Caki2 (cell line): ENCODE results near the gene RBM15. TPM values are rescaled to one million over a fixed set of nuclear protein-coding genes. Genes with fewer than 3 reads are reported as not detected.

Experiments
- DNase-seq: peaks from one replicate; pipeline ENCODE4 v3.0.0-alpha.2; 2015; ENCODE audit warnings: low read depth
- in situ Hi-C: cut with HindIII; loops from 2 replicates; pipeline ENCODE4 v1.10.0; 2016; ENCODE audit warnings: low sequenced_read_pairs, low pct_unique_long_range_greater_than_20kb, mixed read lengths
- total RNA-seq: library from RNA; depleted of rRNA; stranded (reverse); fragments of >200 nt; shearing (Covaris generic); gene quantifications from 2 replicates; pipeline ENCODE4 v1.2.3, GENCODE V29; 2014; ENCODE audit warnings: low replicate concordance

The RBM15 gene
- total RNA-seq, 1 experiment from 2014 or later = 14.1 TPM

DNA sequence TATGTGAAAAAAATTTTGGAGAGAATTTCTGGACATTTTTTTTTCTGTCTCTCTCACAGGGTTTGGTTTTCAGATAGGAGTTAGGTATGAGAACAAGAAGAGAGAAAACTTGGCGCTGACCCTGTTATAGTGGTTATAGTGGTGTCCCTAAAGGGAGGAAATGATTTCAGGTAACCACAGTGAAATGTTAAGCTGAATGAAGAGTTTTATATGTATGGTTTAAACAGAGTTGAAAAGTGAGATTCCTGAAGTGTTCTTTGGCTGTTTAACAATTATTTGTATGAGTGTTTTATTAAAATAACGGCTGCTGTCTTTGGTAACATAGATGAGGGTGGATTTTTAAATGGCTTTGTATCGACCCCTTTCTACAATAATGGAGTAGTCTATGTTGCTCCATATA, 6.3 kb downstream of the RBM15 start:
- in situ Hi-C loops = no loop called here
- no peak for DNase-seq

DNA sequence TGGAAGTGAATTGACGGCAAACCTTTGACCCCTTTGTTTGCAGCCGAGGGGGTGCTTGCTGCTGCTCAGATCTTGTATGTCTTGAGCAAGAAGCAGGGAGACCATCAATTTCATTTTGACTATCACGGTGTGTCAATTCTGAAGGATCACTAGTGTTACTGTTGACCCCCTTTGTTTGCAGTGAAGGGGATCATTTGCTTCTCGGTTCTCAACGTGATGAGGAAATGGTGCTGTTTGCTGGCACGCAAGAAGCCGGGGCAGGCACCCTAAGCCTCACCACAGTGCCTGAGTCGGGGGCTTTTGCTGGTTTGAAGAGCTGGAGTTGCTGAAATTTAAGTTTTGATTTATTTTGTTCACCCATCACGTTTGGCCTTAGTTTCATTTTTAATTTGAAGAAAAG, 7.5 kb downstream of the RBM15 start:
- in situ Hi-C loops = no loop called here
- no peak for DNase-seq

DNA sequence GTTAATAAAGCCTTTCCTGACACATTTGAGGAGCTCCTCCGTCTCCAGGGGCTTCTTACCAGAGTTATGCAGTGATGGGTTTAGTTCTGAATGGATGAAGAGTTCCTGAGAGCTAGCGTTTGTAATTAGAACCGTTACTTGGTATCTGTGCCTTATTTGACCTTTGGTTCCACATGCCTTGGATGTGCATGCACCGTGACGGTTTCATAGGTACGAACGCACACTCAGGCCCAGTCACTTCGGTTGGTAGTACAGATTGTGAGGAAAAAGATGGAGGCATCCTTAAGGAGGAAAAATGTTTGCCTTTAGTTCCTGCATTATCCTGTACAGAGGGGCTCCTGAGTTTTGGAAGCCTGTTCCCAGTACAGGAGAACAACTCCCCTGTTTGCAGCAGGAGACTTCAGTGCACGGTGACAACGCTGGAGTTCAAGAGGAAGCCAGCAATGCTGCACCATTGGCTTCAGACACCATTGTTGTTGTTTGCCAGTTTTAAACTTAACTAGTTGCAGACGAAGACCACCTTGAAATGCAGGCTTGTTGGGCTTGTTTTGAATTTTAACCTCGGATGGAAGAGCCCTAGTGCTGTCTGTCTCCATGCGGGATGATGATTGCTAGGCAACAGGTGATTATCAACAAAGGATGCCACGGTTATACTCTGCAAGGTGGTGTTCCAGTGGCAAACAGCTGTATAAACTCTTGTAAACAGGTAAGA, 8.2 kb downstream of the RBM15 start:
- no peak for DNase-seq
- in situ Hi-C loops = no loop called here

DNA sequence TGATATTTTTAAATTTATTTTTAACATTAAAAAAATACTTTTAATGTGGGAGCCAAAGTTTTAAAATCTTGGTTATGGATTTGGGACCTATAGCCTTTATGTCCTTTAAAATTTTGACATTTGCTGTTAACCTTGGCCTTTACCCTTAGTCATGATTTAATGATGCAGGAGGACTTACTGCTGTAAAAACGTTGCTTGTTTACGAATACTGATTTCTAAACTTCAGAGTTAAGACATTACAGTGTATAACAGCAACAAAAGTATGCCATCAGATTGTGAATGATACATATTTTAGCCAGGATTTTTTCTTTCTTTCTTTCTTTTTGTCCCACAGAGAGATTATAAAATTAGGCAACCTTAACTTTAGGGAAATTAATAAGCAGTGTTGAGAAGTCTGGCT, 8.9 kb downstream of the RBM15 start:
- no peak for DNase-seq
- in situ Hi-C loops = no loop called here

DNA sequence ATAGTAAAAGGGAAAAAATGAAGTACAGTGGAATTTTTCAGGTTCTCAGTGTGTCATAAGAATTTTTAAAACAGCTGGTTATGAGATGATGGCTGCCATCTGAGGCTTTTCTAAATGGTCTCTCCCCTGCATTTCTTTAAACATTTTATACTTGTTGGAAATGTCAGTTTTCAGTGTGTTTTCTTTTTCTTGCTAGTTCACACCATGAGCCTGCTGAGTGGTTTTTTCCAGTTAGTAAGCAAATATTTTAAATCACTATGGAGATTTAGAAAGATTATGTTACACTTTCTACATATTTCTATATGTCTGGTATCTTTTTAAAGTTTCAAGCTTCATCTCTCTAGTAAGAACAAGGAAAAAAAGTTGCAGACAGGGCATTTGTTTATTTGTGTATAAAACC, 9.6 kb downstream of the RBM15 start:
- in situ Hi-C loops = no loop called here
- no peak for DNase-seq

DNA sequence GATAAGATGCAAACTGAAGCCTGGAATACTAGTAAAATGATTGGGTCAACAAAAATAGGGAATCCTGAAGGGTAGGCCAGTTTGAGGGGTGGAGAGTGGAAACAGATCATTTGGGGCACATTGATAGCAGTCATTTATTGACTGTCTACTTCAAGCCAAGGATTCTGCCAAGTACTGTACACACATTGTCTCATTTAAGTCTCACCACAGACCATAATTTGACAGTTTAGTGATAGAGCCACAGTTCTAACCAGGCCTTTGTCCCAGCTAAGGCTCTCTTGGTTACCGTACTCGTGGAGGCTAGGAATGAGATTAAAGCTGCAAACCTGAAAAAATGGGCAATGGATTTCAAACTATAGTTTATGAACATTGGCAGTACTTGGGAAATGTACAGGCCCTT, 11.2 kb downstream of the RBM15 start:
- in situ Hi-C loops = no loop called here
- no peak for DNase-seq

DNA sequence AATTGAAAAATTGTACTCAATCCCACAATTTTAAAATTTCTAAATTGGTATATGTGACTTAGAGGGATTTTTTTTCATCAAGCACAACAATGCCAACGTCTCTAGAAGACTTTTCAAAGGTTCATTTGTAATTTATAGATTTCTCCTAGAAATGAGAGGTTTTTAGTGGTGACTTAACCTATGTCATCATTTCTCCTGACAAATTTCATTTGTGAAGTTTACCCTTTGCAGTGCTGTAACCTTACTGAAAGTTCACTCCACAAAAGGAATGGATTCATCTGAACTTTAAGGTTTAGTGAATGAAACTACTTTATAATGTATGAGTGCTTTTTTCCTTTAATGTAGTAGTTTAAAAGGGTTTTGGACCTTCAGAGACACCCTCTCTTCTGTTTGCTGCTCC, 16.1 kb downstream of the RBM15 start:
- no peak for DNase-seq
- in situ Hi-C loops = no loop called here

DNA sequence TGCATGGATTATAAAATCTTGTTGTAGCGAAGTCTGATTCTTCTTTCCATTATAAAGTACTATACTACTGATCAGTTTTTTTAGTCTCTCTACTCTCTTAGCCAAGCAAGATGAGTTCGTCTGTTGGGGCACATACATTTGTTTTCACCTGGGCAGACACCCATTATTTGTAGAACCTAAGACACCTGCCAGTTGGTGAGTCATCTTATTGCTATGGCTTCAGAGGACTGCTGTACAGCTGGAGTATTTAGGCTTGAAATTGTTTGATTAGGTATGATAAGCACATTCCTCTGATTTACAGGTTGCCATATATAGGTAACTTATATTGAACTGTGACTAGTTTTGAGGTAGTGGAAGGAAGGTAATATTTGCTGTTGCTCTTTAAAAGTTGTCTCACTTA, 17.2 kb downstream of the RBM15 start:
- in situ Hi-C loops = no loop called here
- no peak for DNase-seq

DNA sequence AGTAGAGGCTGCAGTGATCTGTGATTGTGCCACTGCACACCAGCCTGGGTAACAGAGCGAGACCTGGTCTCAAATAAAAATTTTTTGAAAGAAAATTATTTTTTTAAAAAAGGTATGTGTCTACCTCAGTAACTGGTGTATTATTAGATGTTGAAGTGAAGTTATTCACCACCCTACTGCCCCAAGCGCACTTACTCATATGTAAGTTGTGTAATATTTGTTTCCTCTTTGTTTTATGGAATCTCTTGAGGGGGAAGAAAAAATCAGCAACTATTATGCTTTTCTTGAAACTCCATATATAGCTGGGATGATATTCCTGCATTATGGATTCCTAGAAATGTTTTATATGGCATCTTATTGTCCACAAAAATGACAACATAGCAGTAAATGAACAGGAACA, 21.3 kb downstream of the RBM15 start:
- in situ Hi-C loops = no loop called here
- DNase-seq = no peak

DNA sequence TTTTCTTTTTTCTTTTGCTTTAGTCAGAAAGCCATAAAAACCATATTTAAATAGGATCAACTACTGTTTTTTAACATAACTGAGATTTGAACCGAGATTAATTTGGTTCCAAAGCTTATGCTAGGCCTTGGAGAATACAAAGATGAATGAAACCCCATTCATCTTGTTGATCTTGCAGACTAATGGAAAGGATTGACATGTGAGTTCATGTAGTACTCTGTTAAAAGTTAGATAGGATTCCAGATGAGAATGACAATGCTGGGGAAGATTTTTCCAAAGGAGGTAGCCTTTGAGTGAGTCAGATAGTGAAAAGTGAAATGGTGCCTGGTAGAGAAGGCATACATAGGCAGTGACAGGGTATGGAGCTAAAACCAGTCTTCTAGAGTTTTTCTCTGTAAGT, 22.7 kb downstream of the RBM15 start:
- in situ Hi-C loops = no loop called here

DNA sequence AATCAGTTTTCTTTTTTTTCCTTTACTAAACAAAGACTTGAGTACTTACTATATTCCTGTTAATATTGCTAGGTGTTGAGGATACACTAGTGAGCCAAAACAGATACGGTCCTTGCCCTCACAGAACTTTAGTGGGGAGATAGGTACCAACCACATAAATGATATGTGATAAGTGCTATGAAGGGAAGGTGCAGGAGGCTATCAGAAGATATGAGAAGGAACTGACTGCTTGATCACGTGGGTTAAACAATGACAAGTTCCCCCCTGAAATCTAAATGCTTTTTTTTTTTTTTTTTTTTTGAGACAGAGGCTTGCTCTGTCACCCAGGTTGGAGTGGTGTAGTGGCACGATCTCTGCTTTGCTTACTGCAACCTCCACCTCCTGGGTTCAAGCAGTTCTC, 25.0 kb downstream of the RBM15 start:
- in situ Hi-C loops = no loop called here
- no peak for DNase-seq

More for the DNA sequence above, 22.7 kb downstream of the RBM15 start:
- DNase-seq = no peak

DNA sequence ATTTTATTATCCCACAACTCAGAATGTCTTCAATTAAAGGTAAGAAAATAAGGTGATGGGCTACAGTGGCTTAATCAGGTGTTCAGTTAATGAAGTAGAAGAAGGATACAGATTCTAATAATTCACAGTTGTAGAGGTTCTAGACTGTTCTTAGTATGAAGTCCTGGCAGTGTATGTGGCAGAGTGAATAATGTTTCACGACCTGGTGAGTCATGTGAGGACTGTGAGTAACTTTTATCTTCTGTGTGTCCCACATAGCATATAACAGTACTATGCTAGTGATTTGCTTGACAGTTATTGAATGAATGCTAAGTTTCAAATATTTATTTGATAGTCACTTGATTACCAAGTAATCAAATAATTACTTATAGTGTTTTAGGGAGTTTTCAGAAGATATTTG, 31.6 kb downstream of the RBM15 start:
- DNase-seq = no peak
- in situ Hi-C loops = no loop called here

DNA sequence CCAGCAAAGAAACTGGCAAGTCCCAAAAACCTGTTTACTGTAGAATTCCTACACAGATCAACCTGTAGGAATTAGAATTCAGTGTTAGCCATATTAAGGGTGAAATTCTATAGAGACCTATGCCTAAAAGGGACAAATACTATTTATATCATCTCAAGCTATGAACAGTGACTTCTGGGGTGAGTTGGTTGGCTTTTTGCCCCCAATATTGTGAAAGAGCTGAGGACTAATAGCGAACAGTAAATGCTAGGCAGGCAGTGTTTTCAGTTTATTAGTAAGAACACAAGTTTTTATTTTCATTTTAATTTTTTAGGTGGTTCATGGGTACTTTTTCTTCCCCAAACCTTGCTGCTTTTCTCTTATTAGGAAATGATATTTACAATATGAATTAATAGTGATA, 36.3 kb downstream of the RBM15 start:
- no peak for DNase-seq
- in situ Hi-C loops = no loop called here

DNA sequence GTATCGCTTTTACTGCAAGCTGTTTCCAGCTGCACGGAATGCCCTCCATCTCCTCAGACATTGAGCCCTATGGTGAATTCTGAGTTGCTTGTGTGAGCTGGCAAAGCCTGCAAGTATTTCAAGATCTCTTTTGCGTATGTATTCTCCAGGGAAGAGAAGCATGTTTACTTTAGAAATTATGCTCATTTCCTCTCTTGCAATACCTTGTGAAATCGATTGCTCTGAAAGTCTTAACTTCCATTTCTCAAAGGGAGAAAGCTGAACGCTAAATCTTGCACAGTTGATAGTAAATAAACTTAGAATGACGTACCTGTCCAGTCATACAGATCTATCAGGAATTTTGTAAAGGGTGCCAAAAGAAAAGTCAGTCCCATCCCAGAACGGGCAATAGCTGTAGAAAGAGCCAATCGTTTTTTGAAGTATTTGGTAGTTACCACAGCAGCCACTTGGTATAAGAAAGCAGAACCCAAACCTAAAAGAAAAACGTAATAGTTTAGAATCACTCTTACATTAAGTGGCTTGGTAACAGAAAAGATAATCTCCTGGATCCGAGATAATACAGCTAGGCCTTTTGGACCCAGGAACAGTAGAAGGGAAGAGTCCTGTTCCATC, 41.6 kb downstream of the RBM15 start:
- DNase-seq = no peak
- in situ Hi-C loops = no loop called here

DNA sequence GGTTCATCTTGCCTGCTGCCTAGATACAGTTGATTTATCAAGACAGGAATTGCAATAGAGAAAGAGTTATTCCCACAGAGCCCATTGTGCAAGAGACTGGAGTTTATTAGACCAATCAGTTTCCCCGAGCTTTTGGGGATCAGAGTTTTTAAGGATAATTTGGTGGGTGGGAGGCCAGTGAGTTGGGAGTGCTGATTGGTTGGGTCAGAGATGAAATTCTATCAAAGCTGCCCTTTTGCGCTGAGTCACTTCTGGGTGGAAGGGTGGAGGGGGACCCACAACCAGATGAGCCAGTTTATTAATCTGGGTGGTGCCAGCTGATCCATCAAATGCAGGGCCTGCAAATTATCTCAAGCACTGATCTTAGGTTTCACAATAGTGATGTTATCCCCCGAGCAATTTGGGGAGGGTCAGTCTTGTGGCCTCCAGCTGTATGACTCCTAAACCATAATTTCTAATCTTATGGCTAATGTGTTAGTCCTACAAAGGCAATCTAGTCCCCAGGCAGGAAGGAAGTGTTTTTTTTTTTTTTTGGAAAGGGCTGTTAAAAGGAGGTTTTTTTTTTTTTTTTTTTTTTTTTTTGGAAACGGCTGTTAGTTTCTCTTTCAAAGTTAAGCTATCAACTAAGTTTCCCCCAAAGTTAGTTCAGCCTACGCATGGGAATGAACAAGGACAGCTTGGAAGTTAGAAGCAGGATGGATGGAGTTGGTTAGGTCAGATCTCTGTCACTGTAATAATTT, 44.2 kb downstream of the RBM15 start:
- DNase-seq = peak; percentile 14
- in situ Hi-C loops = no loop called here

DNA sequence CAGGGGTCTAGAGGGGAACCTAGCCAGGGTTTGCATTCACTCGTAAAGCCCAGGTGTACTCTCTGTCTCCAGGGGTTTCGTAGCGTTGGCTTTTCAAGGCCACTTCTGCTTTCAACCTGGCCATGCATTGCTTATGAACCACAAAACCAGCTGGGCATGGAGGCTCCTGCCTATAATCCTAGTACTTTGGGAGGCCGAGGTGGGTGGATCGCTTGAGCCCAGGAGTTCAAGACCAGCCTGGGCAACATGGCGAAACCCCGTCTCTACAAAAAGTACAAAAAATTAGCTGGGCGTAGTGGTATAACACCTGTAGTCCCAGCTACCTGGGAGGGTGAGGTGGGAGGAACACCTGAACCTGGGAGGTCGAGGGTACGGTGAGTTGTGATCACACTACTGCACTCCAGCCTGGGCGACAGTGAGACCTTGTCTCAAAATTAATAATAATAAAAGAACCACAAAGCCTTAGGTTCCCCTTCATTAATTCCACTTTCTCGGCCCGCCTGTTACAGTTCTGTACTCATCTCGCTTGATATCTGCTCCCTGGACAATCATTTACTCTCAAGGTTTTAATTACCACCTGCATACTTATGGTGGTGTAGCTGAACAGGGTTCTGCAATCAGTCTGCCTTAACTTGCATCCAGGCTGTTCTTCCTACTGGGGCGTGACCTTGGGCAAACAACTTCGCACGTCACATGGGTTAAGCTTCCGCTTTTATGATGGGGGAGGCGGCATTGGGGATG, 45.6 kb downstream of the RBM15 start:
- peak; percentile 43 for DNase-seq
- in situ Hi-C loops = no loop called here

DNA sequence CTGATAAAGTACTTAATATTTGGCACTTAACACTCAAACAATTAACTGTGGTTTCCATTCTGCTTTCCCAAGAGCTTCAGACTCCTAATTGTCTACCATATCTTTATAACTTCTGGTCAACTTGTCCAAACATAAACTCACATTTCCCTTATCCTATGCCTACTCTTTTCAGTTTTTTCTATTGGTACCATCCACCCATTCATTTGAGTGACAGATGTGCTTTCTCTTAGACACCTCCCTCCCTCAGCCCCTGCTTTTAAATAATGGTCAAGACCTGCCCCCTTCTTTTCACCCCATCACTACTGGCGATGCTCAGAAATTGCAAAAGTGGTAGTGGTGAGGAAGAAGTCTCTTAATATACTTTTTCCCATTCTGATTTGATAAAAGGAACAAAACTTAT, 46.2 kb downstream of the RBM15 start:
- in situ Hi-C loops = no loop called here
- no peak for DNase-seq

DNA sequence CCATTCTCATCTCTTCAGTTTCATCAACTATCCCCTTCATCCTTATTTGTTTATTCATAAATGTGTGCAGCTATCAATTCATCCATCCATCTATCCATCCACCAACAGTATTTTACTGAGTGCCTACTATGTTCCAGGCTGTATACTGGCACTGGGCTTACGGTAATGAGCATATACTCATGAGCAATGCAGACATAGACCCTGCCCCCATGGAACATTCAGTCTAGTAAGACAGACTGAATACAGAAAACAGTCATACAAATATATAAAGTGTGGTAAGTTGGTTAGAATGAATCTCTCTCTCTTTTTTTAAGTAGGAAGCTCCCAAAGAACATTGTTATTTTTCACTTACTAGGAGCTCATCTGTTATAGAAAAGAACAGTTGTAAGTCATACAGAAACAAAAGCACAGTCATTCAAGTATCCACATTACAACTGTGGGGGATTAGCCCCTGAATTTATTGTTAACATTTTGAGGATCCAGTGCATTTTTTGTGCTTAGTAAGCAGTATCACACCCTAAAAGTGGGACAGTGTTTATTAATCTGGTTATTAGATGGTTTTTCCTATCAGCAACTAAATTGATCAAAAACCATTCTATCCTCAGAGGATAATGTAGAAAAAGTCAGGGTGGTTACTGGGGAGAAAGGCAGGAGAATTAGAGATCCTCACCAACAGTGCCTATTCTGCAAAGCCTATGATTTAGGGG, 48.0 kb downstream of the RBM15 start:
- no peak for DNase-seq
- in situ Hi-C loops = no loop called here
